Right atrium auricular region (tissue), 2 donors: Measurements from ENCODE around the gene ASH1L. TPM values are rescaled to one million over a fixed set of nuclear protein-coding genes. Genes with fewer than 3 reads are reported as not detected.
"Not testable (repeated sequence)": the region's sequence is repeated elsewhere in the genome, so short reads cannot be mapped to it uniquely, and the experiment has no call there.

Source experiments
- DNase-seq: peaks from one replicate; pipeline ENCODE4 v3.0.0-alpha.2; 2019; ENCODE audit warnings: low spot score
- H3K27ac ChIP-seq, 2 donors: fragments of 200-600 bp; sonication (generic); 1 replicate in 1 of 2; 2 replicates in 1 of 2; pipeline ENCODE4 v1.5.1; 2016 to 2019
- H3K27me3 ChIP-seq, 2 donors: fragments of 200-600 bp; sonication (generic); one replicate each; pipeline versions ENCODE4 v1.5.1 to v1.6.0; 2017 to 2019
- H3K36me3 ChIP-seq: fragments of 200-600 bp; sonication (generic); one replicate; pipeline ENCODE4 v1.5.1; 2016
- H3K4me1 ChIP-seq, 2 donors: fragments of 200-600 bp; sonication (generic); one replicate each; pipeline versions ENCODE4 v1.5.1 to v1.6.0; 2017 to 2019
- H3K4me3 ChIP-seq, 2 donors: fragments of 200-600 bp; sonication (generic); 1 replicate in 1 of 2; 2 replicates in 1 of 2; pipeline ENCODE4 v1.5.1; 2017 to 2019; ENCODE audit warnings: mild to moderate bottlenecking in 1 of 2, moderate library complexity in 1 of 2
- H3K9me3 ChIP-seq, 2 donors: fragments of 200-600 bp; sonication (generic); one replicate each; pipeline ENCODE4 v1.5.1; 2019
- CTCF ChIP-seq, 2 donors: fragments of 200-600 bp; sonication (generic); IDR thresholded peaks; one replicate each; pipeline ENCODE4 v1.5.1; 2019; ENCODE audit warnings: antibody characterized with exemption in 2 of 2
- total RNA-seq, 2 donors: library from RNA; depleted of rRNA; stranded (reverse); fragments of >200 nt; gene quantifications; one replicate each; pipeline ENCODE4 v1.1.0, GENCODE V29; 2016

The ASH1L gene
- total RNA-seq, 2 donors from 2014 or later, result 37.2 to 50.2 TPM

GRCh38 chr1:155296661-155297060 lies 265.9 kb downstream of the ASH1L start:
- no peak for DNase-seq
- peaks cover 0 to 10% of the 10 kb centered on the region in 2 donors for H3K27me3 ChIP-seq
- H3K4me1 ChIP-seq, result peaks cover 0 to 7% of the 10 kb centered on the region in 2 donors
- H3K9me3 ChIP-seq, result no peaks in the 10 kb centered on the region
- H3K4me3 ChIP-seq, result no peak overlapping the region
- H3K27ac ChIP-seq, result no peak overlapping the region
- no peak for TF ChIP-seq CTCF (IDR thresholded peaks at IDR 0.05)
- H3K36me3 ChIP-seq, result no peaks in the 10 kb centered on the region

GRCh38 chr1:155295942-155296267 lies 266.7 kb downstream of the ASH1L start:
- no peak overlapping the region for H3K27ac ChIP-seq
- no peaks in the 10 kb centered on the region for H3K9me3 ChIP-seq
- no peak overlapping the region for H3K4me3 ChIP-seq
- H3K36me3 ChIP-seq, result no peaks in the 10 kb centered on the region
- DNase-seq, result no peak
- peaks cover 0 to 7% of the 10 kb centered on the region in 2 donors for H3K4me1 ChIP-seq
- H3K27me3 ChIP-seq, result peaks cover 0 to 10% of the 10 kb centered on the region in 2 donors
- no peak for TF ChIP-seq CTCF (IDR thresholded peaks at IDR 0.05)

- Histone ChIP-seq H3K4me3 (peak overlapping the region in 1 of 2 donors; percentile 18), H3K27ac (no peak overlapping the region), H3K9me3 (no peaks in the 10 kb centered on the region), H3K4me1 (peaks cover 0 to 7% of the 10 kb centered on the region in 2 donors), H3K27me3 (peaks cover 0 to 10% of the 10 kb centered on the region in 2 donors), H3K36me3 (no peaks in the 10 kb centered on the region)
- no peak for DNase-seq
- TF ChIP-seq CTCF (IDR thresholded peaks at IDR 0.05), result no peak
Observed at GRCh38 chr1:155295183-155295941, 267.2 kb downstream of the ASH1L start.

GRCh38 chr1:155294520-155295182 lies 268.0 kb downstream of the ASH1L start:
- Histone ChIP-seq H3K36me3 (no peaks in the 10 kb centered on the region), H3K27me3 (peaks cover 0 to 10% of the 10 kb centered on the region in 2 donors), H3K27ac (no peak overlapping the region), H3K4me1 (peaks cover 0 to 7% of the 10 kb centered on the region in 2 donors), H3K9me3 (no peaks in the 10 kb centered on the region), H3K4me3 (peak overlapping the region in 1 of 2 donors; percentile 18)
- no peak for DNase-seq
- no peak for TF ChIP-seq CTCF (IDR thresholded peaks at IDR 0.05)

- DNase-seq, result no peak
Observed at GRCh38 chr1:155293086-155293749, 269.4 kb downstream of the ASH1L start.

GRCh38 chr1:155291006-155291405 lies 271.6 kb downstream of the ASH1L start:
- not testable (repeated sequence) for H3K4me1 ChIP-seq, H3K27ac ChIP-seq, H3K9me3 ChIP-seq, H3K4me3 ChIP-seq, DNase-seq, H3K36me3 ChIP-seq
- H3K27me3 ChIP-seq, result peaks cover 0 to 10% of the 10 kb centered on the region in 2 donors

More at GRCh38 chr1:155293086-155293749, 269.4 kb downstream of the ASH1L start:
- Histone ChIP-seq H3K4me3 (no peak overlapping the region), H3K4me1 (peaks cover 0 to 7% of the 10 kb centered on the region in 2 donors), H3K9me3 (no peaks in the 10 kb centered on the region), H3K36me3 (no peaks in the 10 kb centered on the region), H3K27me3 (peaks cover 0 to 10% of the 10 kb centered on the region in 2 donors), H3K27ac (no peak overlapping the region)
- no peak for TF ChIP-seq CTCF (IDR thresholded peaks at IDR 0.05)
